Measurements from ENCODE around the gene HERC2.

HERC2 gene

DNA sequence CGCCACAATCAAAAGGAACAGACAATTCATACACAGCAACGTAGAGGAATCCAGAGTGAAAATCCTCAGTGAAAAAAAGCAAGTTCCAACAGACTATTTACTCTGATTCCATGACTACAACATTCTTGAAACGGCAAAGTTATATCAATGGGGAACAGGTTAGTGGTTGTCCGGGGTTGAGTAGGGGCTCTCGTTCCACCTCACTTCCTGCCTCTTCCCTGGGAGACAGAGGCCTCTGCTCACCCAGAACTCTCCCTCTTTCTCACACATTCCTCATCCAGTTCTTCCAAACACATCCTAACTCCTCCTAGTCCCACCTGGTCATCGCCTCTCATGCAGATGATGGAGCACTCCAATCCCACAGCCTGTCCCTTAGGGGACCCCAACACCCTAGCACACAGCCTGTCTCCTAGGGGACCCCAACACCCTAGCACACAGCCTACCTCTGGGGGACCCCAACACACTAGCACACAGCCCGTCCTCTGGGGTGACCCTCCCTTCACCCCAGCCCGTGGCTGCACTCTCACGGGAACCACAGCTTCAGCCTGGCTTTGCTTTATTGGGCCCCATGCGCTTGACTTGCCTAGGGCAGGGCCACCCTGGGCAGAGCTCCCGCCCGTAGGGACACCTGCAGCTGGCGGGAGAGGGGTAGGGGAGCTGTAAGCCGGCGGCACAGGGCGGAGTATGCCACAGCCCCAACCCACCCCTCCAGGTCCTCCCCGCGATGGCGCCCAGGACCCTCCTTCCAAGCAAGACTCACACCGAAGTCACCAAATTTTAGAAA lies 228.0 kb downstream of the HERC2 start:
- no peak for DNase-seq

DNA sequence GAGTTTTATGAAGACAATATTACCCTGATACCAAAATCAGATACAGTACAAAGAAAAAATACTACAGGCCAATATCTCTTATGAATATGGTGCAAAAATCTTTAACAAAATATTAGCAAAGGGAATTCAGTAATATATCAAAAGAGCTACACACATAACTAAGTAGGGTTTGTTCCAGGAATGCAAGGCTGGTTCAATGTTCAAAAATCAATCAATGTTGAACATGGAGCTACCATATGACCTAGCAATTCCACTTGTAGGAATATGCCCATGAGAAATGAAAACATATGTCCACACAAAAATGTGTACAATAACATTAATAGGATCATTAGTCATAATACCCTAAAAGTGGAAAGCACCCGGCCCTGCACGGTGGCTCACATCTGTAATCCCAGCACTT lies 230.7 kb downstream of the HERC2 start:
- no peak for DNase-seq

- DNase-seq = no peak
Observed at GRCh38 chr15:28086175-28086703, 235.7 kb downstream of the HERC2 start.

DNA sequence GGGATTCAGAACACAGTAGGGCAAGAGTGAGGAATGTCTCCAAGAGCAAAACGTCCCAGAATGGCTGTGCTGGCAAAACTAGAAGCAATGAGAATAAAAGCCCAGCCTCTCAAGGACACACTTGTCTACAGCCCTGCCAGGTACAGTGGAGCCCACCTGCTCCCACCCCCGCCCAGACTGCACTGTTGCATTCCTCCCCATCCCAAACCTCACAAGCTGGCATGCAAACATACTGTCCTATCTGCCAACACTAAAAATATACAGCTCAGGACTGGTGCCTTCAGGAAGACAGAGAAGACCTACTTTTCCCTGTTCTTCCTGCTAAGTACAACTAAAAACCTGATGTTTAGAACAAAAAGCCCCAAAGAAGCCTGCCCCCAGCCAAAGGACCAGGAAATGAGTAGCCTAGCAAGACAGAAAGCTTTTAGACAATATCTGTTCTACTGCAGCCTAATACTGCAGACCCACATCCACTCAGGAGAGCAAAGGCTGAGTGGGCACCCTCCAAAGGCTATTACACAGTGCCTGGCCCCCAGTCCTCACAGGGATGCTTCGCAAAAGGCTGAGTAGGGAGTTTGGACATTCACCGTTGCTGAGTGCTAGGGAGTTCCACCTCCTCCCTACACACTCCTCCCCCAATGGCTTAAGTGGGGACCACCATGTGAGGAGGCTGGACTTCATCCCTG lies 236.3 kb downstream of the HERC2 start:
- DNase-seq = no peak

DNA sequence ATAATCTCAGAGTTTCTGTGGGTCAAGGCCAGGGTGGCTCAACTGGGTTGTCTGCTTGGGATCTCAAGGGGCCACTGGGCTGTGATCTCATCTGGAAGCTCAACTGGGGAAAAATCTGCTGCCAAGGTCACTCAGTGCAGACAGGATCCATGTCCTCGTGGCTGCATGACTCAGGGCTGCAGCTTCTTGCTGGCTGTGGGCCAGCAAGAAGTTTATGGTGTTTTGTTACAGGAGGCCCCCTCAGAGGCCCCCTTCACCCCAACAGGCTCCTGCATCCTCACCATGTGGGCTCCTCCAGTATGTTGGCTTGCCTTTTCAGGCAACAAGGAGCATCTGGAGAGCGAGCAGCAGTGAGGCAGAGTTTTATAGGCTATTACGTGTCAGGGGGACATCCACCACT lies 237.4 kb downstream of the HERC2 start:
- DNase-seq = no peak

DNA sequence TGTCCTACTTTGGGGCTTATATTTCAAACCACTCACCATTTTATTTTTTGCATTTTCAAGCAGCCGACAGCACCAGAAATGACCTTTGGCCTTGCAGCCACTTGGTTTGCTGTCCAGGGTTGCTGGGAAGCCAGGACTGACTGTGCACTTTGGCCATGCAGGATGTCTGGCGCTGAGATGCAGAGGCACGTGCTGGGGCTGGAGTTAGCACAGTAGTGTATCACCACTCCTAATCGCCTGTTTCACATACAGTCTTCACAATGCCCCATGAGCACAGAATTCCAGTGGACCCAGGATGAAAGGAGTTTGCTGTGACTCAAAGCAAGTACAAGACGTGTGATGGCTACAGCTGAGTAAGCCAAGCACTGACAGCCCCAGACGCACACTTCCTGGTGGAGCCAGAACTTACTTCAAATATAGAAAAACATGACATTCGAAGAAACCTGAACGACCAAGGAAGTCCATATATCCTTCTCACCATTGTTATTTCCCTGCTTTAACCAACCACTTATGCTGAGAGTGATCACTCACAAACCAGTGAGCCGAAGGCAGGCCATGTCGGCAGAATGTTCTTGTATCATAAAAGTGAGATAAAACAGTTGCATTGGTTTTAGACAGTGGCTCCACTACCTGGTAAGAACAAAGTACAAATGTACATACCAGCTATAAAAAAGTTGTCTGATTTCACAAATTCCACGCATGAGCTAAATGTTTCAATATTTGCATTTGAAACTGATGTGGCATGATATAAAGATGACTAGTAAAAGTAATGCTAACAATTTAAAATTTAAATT lies 238.9 kb downstream of the HERC2 start:
- no peak for DNase-seq

- DNase-seq = no peak
Observed at GRCh38 chr15:28081594-28081993, 240.4 kb downstream of the HERC2 start.

- no peak for DNase-seq
Observed at GRCh38 chr15:28080386-28080785, 241.6 kb downstream of the HERC2 start.

DNA sequence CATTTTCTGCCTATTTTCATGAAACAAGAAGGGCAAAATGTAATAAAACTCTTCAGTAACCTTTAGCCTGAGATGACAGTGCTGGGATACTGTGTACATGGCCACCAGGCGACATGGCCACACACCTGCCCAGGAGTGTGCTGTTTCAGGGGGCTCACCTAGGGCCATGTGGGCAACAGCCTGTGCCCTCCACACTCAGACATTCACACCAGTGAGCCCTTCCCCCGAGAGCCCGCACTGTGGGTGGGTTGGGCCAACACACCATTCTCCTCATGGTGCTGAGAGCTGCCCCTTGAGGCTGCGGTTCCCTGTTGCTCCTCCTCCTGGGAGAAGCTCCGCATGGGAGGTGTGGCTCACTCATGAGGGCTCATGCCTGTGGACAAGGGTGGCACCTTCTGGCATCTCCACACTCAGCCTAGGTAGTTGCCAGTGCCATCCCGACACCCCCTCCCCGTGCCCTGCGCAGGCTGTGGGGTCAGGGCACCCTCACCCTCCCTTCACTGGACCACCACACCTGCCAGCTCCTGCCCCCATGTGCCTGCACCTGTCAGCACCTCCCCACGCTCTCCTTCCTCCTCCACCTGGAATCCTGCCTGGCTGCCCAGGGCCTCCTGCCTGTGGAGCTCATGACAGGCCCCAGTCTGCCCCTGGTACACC lies 242.5 kb downstream of the HERC2 start:
- DNase-seq = no peak

DNA sequence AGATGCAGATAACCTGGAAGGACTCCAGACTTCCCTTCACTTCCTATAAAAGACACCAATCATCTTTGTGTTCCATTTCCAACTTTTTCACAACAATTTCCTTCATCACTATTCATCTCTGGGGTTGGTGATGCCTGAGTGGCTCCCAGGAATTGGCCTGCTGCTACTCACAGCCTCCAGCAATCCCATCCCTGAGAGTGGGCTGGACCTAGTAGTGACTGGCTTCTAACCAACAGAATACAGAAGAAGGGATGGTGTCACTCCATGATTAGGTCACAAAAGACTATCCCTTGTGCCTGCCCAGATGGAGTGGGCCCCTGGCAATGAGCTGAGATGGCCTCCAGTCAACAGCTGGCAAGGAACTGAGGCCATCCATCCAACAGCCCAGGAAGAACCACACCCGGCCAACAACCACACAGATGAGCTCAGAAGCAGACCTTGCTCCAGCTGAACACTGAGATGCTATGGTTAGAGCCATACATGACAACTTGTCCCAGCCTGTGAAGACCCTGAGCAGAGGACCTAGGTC lies 243.7 kb downstream of the HERC2 start:
- no peak for DNase-seq

- DNase-seq = no peak
Observed at GRCh38 chr15:28075573-28075972, 246.4 kb downstream of the HERC2 start.

GRCh38 chr15:28068930-28069329 lies 253.0 kb downstream of the HERC2 start:
- DNase-seq = no peak

DNA sequence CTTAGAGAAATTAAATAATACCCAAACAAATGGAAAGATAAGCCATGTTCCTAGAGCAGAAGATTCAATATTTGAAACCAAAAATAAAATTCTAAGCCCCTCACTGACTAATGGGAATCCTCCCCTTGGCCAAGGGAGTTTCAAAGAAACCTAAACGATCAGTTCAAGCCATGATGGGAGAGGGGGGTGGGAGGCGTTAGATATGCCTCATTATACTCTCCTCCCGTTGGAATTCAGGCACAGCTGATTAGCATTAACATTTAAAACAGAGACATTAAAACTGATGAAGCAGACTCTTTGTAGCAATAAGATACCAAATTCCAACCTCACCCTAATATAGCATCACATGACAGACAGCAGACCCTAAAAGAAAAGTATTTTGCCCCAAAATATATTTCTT lies 255.7 kb downstream of the HERC2 start:
- no peak for DNase-seq
